ENCODE results near the gene TMEM52.

TMEM52 gene

DNA sequence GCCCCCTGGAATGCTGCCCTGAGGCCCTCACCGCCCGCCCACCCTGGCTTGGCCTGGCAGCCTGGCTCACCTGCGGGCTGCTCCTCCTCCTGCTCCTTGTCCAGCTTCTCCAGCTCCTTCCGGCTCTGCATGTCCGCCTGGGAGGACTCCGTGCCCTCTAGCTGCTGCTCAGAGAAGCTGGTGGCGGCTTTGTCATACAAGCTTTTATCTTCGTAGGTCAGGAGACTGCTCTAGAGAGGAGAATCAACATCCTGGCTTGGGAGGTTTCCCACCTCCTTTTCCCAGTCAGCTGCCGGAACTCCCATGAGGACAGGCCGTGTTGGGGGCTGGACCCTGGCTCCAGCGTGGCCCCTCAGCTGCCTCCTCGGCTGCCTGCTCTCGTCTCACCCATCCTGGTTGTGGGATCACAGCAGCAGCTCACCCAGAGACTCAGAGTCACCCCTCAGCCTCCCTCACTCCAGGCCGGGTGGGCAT is 36.6 kb upstream of the TMEM52 start:
- no peaks in the 10 kb centered on the region for H3K36me3 ChIP-seq (ENCODE audit: insufficient read depth, low read length)
- no peaks in the 10 kb centered on the region for H3K4me1 ChIP-seq (ENCODE audit: insufficient read depth, low read length)
- no peak overlapping the region for H3K4me2 ChIP-seq (ENCODE audit: insufficient read depth, low read length)
- peaks cover 5% of the 10 kb centered on the region; the same call in 1 of the 2 replicates for H4K20me1 ChIP-seq (ENCODE audit: insufficient read depth, low read length)
- H3K27ac ChIP-seq (ENCODE audit: low read length) = no peak overlapping the region
- no peak overlapping the region for H3K4me3 ChIP-seq (ENCODE audit: low read depth in 1 of 2, low read length in 2 of 2)
- no peak for DNase-seq
- H3K9ac ChIP-seq (ENCODE audit: low read depth, low read length) = no peak overlapping the region
- no peaks in the 10 kb centered on the region for H3K79me2 ChIP-seq (ENCODE audit: insufficient read depth, low read length)
- H3K27me3 ChIP-seq (ENCODE audit: insufficient read depth, low read length, poor library complexity) = no peaks in the 10 kb centered on the region
- no peak for ATAC-seq (ENCODE audit: insufficient read depth, low read depth)
- H3K9me3 ChIP-seq (ENCODE audit: insufficient read depth, low read length, severe bottlenecking) = no peaks in the 10 kb centered on the region
- no peak overlapping the region for H2AFZ ChIP-seq (ENCODE audit: low read depth, low read length)
- TF ChIP-seq, protein P1, sequence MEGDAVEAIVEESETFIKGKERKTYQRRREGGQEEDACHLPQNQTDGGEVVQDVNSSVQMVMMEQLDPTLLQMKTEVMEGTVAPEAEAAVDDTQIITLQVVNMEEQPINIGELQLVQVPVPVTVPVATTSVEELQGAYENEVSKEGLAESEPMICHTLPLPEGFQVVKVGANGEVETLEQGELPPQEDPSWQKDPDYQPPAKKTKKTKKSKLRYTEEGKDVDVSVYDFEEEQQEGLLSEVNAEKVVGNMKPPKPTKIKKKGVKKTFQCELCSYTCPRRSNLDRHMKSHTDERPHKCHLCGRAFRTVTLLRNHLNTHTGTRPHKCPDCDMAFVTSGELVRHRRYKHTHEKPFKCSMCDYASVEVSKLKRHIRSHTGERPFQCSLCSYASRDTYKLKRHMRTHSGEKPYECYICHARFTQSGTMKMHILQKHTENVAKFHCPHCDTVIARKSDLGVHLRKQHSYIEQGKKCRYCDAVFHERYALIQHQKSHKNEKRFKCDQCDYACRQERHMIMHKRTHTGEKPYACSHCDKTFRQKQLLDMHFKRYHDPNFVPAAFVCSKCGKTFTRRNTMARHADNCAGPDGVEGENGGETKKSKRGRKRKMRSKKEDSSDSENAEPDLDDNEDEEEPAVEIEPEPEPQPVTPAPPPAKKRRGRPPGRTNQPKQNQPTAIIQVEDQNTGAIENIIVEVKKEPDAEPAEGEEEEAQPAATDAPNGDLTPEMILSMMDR (IDR thresholded peaks at IDR 0.05; ENCODE audit: borderline replicate concordance, extremely low read depth, low read length, poor library complexity, severe bottlenecking) = no peak

DNA sequence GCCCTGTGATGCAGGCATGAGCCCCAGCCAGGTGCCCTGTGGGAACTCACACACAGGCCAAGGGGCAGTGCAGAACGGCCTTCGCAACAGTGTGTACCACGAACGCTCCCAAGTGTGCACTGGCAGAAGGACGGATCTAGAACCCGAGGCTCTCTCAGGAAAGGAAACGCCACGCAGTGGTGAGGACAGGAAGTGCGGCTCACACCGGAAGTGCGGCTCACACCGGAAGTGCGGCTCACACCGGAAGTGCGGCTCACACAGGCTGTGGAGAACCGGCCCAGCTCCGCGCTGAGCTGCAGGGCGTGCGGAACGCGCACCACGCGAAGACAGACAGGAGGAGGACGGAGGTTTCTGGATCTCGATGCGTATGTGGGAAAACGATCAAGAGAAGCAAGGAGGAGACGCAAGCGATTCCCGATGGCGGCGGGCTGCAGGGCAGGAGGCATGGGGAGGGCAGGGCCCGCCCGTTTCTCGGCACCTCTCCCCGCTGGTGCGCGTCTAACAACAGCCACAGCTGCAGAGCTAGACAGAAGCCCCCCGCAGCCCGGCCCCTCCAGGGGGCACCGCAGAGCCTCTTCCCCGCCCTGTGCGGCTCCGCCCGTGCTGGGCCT is 35.9 kb upstream of the TMEM52 start:
- no peak overlapping the region for H3K9ac ChIP-seq (ENCODE audit: low read depth, low read length)
- H3K9me3 ChIP-seq (ENCODE audit: insufficient read depth, low read length, severe bottlenecking) = no peaks in the 10 kb centered on the region
- H3K36me3 ChIP-seq (ENCODE audit: insufficient read depth, low read length) = no peaks in the 10 kb centered on the region
- H3K4me3 ChIP-seq (ENCODE audit: low read depth in 1 of 2, low read length in 2 of 2) = no peak overlapping the region
- H4K20me1 ChIP-seq (ENCODE audit: insufficient read depth, low read length) = peaks cover 3% of the 10 kb centered on the region; the same call in 1 of the 2 replicates
- no peak overlapping the region for H2AFZ ChIP-seq (ENCODE audit: low read depth, low read length)
- DNase-seq (no peak), ATAC-seq (ENCODE audit: insufficient read depth, low read depth) (peak; percentile 27; the same call in 1 of the 3 replicates)
- no peaks in the 10 kb centered on the region for H3K79me2 ChIP-seq (ENCODE audit: insufficient read depth, low read length)
- TF ChIP-seq, protein P1 (IDR thresholded peaks at IDR 0.05; ENCODE audit: borderline replicate concordance, extremely low read depth, low read length, poor library complexity, severe bottlenecking) = peak; percentile 35
- no peak for TF ChIP-seq EZH2 (IDR thresholded peaks at IDR 0.05; ENCODE audit: borderline replicate concordance, low read depth, low read length, severe bottlenecking)
- H3K4me1 ChIP-seq (ENCODE audit: insufficient read depth, low read length) = no peaks in the 10 kb centered on the region
- H3K4me2 ChIP-seq (ENCODE audit: insufficient read depth, low read length) = no peak overlapping the region
- no peak overlapping the region for H3K27ac ChIP-seq (ENCODE audit: low read length)
- H3K27me3 ChIP-seq (ENCODE audit: insufficient read depth, low read length, poor library complexity) = no peaks in the 10 kb centered on the region

DNA sequence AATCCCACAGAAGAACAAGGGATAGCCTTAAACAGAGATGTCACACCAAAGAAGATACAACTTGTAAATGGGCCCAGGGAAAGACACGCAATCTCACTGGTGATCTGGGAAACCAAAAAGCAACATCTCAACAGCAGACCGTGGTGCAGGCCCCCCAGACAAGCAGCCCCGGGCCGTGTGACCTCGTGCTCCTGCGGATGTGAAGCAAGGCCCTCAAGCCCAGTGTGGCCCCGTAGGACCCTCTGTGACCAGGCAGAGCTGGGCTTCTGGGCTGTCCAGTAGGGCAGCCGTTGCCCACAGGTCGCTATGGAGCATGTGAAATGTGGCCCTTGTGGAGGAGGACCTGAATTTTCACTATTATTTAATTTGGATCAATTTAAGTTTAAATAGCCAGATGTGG is 34.9 kb upstream of the TMEM52 start:
- TF ChIP-seq, protein P1 (IDR thresholded peaks at IDR 0.05; ENCODE audit: borderline replicate concordance, extremely low read depth, low read length, poor library complexity, severe bottlenecking) = no peak
- no peak for TF ChIP-seq EZH2 (IDR thresholded peaks at IDR 0.05; ENCODE audit: borderline replicate concordance, low read depth, low read length, severe bottlenecking)
- H3K27me3 ChIP-seq (ENCODE audit: insufficient read depth, low read length, poor library complexity) = no peaks in the 10 kb centered on the region

More for the DNA sequence above, 34.9 kb upstream of the TMEM52 start:
- Histone ChIP-seq H4K20me1 (ENCODE audit: insufficient read depth, low read length) (no peaks in the 10 kb centered on the region), H3K4me3 (ENCODE audit: low read depth in 1 of 2, low read length in 2 of 2) (no peak overlapping the region), H2AFZ (ENCODE audit: low read depth, low read length) (no peak overlapping the region), H3K27ac (ENCODE audit: low read length) (no peak overlapping the region), H3K79me2 (ENCODE audit: insufficient read depth, low read length) (no peaks in the 10 kb centered on the region), H3K9me3 (ENCODE audit: insufficient read depth, low read length, severe bottlenecking) (no peaks in the 10 kb centered on the region), H3K4me1 (ENCODE audit: insufficient read depth, low read length) (no peaks in the 10 kb centered on the region), H3K9ac (ENCODE audit: low read depth, low read length) (no peak overlapping the region), H3K36me3 (ENCODE audit: insufficient read depth, low read length) (no peaks in the 10 kb centered on the region), H3K4me2 (ENCODE audit: insufficient read depth, low read length) (no peak overlapping the region)
- no peak for ATAC-seq (ENCODE audit: insufficient read depth, low read depth)
- no peak for DNase-seq

All from DND-41 (cell line).